Activated CD4-positive, CD25-positive, alpha-beta regulatory T cell (primary cell): ENCODE data around the gene PTPRK.

Experiments used
- DNase-seq, 4 experiments: peaks; one replicate each; lab custom pipeline; 2025; lab: John Stamatoyannopoulos, UW

Gene PTPRK

DNA sequence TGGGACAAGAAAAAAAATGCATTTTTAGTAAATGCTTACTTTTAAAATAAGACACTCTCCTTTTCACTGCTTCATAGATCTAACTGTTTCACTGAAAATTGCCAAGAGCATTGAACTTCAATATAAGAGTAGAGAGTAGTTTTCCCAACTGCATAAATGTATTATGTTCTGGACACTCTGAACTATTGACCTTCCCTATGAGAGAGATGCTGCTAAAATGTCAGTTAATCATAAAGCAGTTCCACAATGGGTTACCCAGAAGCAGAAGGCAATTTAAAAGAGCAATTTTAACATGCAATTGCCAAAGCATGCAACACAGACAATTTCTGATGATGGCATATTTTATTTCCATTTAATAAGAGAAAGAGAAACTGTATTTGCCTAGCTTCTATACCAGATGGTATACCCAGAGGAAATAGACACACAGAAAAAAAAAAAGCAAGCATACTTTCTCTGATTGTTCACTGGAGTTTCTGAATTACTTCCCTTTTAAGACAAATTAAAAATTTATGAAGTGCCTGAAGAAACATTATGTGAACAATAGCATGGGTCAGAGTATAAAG lies 340.4 kb downstream of the PTPRK start:
- DNase-seq, result no peak

DNA sequence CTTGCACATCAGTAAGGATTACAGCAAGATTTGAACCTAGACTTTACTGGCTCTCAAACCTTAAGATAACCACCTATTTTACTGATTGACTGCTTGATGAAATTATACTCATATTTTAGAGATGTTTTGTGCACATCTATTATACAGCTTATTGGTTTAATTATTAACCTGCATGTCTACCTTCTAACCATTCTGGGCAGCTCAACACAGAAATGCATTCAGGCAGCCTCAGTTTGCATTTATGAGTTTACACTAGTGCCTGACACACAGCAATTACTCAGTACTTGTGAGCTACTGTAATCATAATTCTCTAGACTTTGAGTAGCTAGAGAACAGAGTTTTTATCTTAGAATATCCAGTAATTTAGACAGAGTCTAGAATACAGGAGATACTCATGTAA lies 345.7 kb downstream of the PTPRK start:
- DNase-seq, result no peak

DNA sequence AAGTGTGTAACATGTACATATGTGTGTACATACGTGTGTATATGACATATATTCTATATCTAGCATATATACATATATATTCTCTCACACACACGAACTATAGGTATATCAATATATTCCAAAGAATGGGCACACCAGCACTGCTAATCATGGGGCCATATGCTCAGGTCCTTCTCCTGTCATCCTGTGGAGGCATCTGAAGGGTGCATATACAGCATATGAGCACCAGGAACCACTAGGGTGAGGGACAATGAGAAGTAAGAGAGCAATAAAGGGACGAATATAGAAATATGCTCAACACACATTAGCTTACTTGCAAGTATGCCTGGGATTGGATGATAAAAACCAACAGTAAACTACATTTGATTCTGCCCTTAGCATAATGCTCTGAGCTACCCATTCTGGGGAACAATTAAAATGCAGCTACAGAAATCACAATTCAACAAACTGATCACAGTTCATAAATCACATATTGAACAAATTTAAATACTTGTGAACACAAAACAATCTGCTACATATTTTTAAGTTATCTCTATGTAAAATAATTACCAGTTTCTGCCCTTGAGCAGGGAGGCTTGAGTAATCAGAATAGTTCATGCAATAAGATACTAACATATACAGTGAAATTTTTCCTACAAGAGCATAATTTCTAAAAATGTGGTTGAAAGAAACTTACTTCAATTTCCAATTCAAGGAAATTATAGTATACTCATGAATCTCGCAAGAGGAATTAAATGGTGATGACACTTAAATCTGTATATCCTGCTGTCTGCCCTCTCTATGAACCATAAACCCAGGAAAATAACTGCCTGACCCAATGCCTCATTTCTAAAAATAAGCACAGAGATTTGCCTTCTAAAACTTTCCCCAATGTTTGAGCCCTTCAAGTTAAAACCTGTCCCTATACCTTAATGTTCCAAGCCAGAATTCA lies 347.4 kb downstream of the PTPRK start:
- DNase-seq, result no peak

DNA sequence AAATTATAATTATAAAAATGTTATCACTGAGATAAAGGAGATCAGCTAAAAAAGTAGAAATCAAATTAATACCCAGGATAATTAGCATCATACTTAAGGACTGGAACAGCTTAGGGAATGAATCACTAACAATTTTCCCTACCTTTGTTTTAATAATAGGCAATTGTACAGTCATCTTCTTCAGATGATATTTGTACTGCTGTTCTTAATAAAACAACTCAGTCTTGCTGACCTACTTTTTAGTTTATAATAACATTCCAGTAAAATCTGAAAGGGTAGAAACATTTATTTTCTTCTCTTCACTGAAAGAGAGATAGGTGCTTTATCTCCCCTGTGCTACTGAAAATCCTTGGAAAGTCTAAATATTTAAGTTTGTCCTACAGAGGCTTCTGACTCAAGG lies 348.3 kb downstream of the PTPRK start:
- DNase-seq, result no peak

DNA sequence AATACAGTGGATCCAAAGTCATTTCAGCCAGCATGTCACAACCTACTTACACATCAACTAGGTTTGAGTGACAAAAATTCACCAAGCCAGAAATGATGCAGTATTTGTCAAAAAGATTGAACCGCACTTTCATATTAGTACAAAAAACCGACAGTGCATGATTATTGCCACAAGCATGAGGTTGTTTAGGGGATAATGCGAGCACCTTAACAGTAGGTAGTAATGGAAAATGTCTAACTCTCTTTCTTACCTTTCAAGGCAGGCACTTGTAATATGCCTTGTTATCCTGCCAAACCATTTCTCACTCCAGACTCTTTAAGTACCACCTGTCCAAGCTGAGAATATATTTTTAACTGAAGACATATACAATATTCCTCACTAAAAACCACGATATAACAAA lies 349.2 kb downstream of the PTPRK start:
- no peak for DNase-seq

DNA sequence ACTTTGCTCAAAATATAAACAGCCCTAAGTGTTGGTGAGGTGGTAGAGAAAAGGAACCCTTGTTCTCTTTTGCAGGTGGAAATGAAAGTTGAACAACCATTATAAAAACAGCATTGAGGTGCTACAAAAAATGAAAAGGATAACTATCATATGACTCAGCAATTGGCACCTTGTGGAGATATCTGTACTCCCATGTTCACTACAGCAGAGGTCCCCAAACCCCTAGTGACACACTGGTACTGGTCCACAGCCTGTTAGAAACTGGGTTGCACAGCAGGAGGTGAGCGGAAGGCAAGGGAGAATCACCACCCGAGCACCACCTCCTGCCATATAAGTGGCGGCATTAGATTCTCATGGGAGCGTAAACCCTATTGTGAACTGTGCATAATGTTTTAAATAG lies 352.2 kb downstream of the PTPRK start:
- DNase-seq, result no peak

DNA sequence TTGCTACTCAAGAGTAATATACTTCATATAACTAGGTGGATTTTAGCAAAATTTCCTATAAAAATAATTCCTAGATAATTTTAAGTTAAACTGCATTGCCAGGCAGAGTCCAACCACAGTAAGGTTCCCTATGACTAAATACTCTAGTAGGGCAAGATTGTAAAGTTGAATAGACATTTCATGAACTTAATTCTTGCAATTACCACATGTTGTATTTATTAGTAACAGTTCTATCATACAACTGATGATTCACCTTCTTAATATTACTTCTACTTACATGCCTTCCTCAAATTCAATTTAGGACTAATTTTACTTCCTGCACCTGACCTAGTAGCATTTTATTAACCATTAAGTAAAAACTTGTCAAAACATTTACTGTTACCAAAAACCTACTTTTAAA lies 352.8 kb downstream of the PTPRK start:
- no peak for DNase-seq

DNA sequence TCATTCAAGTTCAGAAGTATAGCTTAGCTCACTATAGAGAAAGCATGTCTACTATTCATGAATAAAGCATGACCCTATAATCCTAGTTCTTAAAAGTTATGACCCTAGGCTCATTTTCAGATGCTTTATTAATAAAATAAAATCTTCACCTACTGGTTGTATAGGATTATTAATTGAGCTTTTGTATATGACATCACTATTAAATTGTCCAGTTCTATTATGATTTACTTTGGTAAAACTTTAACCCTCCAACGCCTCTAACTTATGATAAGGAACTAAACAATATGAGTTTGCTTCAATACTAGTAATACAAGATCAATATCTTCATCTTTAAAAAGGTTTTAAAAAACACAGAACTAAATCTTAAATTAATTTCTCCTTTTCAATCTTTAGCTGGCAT lies 356.1 kb downstream of the PTPRK start:
- no peak for DNase-seq

DNA sequence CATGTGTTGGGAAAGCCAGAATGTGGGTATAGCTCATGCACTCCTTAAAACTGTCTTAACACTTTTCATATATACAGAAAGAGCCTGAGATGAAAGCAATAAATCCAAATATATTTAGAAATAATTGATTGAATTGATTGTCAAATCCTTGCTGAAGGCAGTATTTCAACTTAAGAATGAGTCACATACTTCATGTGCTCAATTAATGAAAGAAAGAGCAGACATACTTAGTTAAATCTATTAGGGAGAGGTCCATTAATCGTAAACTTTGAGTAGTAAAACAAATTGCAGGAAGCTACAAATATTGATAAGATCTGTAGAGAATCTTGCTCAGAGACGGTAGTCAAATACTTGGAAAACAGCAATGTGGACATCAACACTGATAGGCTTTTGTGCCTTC lies 358.0 kb downstream of the PTPRK start:
- no peak for DNase-seq

DNA sequence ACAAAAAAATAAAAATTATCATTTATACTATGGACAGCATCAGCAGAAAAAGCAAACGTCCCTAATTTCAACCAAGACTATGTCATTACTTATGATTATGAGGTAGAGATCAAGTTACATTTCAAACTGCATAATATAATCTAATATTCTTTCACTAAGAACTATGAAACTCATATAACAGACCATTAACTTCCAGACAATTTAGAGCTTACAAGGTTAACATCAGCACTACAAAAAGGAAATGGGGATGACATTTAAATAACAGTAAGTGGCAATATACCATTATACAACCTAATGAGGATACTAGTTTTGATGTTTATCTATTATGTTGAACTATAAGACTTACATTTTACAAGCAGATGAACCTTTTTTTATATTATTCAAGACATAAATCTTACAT lies 358.6 kb downstream of the PTPRK start:
- DNase-seq, result no peak

DNA sequence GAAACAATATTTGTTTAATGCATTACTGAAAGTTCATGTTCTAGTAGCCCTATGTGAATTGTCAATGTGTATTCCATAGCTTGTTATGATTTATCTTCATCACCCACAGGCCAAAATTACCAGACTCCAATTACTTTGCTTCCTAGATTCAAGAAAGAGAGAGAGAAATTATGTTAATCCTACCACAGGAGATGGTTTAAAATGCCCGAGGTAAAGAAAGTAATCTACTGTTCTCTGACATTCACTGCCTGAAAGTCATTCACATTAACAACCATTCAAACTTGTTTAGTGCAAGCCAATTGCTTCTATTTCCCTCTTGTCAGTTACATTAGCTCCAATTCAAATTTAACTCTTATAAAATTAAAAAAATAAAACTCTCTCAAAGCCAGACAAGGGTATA lies 359.1 kb downstream of the PTPRK start:
- DNase-seq, result no peak

DNA sequence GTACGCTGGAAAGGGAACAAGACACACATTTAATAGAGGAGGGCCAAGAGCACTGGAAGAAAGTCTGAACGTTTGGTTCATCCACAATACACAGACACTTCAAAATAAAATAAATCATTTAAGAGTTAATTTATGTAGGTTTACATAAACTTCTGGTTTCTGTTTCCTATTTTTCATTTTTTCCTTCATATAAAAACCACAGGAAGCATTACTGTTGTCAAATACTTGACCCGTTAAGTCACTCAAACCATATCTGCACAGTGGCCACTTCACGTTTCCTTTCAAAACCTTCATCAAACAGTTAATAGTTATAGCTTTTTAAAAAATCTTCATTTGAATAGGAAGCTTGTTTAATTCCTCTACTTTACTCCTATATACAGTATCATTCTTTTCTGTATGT lies 361.9 kb downstream of the PTPRK start:
- no peak for DNase-seq

DNA sequence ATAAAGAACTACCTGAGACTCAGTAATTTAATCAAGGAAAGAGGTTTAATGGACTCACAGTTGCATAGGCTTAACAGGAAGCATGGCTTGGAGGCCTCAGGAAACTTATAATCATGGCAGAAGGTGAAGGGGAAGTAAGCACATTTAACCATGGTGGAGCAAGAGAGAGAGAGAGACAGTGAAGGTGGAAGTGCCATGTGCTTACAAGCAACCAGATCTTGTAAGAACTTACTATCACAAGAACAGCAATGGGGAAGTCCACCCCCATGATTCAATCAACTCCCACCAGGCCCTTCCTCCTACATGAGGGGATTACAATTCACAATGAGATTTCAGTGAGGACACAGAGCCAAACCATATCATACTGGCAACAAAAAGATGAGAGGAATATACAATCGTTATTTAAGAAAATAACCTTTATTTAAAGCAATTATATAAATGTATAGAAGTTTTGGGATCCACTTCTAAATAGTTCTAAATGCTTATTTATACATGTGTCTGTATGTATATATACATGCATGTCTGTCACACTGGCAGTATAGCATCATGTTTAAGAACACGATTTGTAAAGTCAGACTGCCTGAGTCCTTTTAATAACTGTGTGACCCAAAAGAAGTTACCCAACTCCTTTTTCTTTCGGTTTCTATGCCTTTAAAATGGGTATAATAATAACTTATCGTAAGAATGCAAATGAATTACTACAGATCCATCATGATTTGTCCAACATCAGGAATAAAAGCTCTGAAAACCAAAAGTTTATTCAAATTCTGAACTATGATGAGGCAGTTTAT lies 363.9 kb downstream of the PTPRK start:
- DNase-seq, result no peak

DNA sequence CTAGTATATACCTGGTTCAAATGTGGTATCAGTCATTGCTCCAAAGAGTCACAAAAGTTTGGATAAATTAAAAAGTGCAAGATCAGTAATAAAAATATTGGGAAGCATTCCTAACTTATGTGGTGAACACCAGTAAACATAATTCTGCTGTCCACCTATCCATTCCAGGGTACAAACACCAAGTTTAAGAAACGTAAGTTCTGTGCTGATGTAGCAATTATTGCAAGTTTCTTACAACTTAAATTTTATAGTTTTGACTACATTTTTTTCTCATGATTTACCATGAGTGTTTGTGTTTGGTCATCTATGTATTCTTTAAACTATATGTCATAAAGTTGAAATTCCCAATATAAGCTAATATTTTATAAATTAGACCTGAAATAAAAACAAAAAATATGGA lies 364.6 kb downstream of the PTPRK start:
- no peak for DNase-seq

DNA sequence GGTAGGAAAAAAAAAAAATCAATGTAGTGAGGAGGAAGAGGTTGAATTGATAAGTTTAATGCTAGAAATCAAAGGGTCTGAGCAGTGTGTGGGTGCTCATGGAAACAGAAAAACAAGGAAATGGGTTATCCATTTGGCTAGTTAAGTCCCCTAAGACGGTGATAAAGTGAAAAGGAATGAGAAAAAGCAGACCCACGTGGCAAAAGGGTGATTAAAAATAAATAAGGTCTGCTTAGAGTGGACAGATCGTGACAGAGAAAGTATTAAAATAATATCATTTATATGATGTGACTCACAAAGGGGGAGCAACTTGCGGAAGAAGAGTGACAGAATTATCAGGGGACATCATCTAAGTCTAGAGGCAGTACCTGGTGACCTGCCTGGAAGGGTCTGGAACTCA lies 367.8 kb downstream of the PTPRK start:
- no peak for DNase-seq

DNA sequence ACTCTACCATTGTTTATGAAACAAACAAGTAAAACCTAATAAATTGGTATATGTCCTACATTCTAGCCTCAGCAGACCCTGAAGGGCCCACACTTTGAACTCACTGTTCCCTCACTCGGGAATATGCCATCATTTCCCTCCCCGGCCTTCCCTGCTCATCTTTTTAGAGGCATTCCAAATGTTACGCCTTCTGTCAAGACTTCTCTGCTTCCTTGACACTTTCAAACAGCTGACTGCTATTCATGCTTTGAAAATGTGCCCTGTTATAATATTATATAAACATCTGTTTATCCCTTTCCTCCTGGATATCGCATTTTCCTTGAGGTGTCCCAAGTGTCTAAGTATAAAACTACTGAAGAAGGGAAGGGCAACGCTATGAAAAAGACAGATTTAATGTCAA lies 370.0 kb downstream of the PTPRK start:
- DNase-seq, result no peak

DNA sequence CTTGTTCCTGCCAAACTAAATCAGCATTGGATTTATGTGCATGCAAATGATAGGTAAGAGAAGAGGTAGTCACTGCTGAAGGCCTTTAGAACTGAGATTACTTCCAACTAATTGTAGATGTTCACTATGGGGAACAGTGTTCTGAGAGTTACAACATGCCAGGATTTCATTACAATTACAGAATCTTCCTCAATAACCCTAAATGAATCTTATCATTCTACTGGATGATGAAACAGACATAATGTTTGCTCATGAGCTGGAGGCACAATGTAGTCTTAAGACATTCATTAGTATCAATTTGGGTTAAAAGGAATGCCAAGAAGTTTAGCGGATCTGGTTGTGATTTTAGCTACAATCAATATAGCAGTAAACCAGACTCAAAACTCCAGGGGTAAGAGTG lies 370.6 kb downstream of the PTPRK start:
- DNase-seq, result no peak

DNA sequence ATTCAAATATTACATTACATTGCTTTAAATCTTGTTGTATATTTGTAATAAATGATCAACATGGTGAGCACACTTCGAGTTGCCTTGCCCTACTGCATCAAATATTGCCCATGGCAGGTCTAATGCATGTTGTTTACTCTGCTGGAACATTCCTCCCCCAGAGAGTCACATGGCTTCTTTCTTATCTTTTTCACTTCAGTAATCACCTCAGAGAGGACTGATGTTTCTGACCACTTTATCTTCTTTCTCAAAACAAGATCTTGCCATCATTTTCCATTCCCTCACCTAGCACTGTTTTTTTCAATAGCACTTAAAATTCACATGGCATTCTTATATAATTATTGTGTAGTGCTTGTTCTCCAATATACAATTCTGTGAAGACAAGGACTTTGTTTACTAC lies 376.1 kb downstream of the PTPRK start:
- DNase-seq, result no peak

DNA sequence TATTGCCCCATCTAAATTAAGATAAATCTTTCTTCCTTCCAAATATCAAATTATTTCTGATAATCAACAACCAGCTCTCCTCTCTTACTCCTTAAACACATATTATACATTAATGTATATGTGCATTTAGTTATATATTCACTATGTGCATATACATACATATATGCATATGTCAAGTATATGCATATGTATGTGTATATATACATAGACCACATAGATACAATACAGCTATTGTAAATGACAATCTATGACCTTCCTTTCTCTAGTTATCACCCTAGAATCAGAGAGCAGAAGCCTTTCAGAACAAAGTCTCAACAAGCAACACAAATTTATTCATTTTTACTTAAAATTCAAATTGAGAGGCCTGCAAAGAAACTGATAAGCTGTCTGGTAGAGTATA lies 378.5 kb downstream of the PTPRK start:
- DNase-seq, result no peak

DNA sequence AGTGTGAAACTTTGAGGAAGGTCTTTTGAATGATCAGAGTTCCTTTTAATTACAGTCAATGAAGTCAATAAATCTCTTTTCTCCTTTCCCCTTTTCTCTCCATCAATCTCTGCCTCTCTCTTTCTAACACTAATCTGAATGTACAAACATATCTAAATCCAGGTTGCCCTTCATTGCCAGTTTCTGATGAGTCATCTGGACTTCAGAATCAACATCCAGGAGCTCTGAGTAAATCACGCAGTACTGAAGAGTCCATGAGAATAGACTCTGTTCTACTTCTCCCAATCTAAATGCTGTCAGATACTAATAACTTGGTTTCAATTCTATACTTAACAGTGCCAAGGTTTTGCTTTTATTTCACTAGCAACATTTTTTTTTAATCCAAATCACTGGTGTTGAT lies 380.9 kb downstream of the PTPRK start:
- no peak for DNase-seq

DNA sequence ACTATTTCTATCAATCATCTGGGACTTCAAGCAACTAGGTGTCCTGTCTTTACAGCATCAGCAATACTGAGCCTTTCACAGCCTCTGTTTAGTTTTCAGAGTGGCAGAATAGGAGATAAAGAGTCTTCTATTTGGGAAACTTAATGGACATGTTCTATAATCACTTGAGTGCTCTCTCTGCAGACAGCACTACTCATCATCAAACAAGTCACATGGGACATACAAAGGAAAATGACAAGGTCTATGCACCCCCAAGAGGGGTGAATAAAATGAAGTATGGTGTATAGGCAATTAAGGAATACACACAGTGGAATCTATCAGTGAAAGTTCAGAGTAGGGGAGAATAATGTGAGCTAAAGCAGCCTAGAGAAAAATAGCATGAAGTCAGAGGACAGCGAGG lies 381.7 kb downstream of the PTPRK start:
- no peak for DNase-seq

DNA sequence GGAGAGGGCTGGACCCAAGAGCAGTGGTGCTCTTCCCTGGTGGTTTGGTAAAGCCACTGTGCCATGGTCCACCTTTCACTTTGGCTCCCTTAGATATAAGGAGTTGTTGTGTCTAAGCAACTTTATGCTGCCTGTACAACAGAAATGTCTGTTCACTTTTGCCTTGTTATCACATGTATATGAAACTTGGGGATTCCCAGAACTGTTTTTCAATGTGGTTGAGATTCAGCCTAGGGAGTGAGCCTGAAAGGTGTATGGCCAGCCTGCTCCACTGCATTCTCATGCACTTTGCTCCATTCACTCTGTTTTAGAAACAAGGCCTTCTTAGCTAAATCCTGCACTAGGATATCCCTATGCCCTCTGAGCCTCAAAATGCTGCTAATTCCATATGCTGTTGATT lies 385.1 kb downstream of the PTPRK start:
- no peak for DNase-seq

DNA sequence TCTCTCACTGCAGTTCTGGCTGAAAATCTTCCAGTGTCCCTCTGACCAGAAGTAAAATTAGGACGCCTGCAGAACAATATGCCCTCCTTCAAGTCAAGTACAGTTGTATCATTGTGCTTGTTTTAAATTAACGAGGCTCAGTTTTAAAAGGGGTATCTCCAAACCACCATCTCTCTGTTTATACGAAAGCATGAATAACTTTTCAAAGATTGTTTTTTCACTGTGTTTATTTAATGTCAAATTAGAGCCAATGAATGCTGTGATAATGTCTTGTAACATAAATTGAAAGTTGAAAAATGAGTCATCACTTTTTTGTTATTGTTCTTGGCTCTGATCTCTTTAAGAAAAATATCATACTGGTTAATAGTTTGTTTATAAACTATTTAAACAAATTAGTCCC lies 388.8 kb downstream of the PTPRK start:
- DNase-seq, result no peak
